ENCODE measurements around the gene FRMD4B.

Gene FRMD4B

DNA sequence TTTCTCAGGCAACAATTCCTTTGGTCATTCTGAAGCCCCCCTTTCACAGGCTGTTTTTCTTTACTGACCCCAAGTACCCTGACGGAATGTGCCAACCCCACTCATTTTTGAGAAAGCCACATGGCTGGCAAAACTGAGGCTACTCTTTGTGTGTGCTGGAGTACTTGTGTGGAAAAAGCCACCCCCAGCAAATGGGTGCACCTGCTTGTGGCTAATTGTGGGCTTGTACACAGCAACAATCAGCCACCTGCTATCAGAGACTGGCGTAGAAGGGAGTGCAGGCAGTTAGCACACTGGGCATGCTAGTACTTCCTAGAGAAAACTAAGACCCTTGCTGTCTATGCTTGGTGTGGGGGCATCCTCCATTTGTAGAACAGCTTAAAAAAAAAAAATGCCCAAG is 153.4 kb downstream of the FRMD4B start:
- Histone ChIP-seq H3K9ac (ENCODE audit: low read length) (no peak overlapping the region), H3K4me3 (ENCODE audit: low read depth, low read length, poor library complexity, severe bottlenecking) (no peak overlapping the region), H3K4me1 (ENCODE audit: insufficient read depth, low read length, severe bottlenecking) (no peaks in the 10 kb centered on the region), H3K36me3 (ENCODE audit: insufficient read depth, low read length) (no peaks in the 10 kb centered on the region), H3K9me3 (ENCODE audit: low read length) (no peaks in the 10 kb centered on the region), H3K4me2 (ENCODE audit: low read length) (no peak overlapping the region), H4K20me1 (ENCODE audit: insufficient read depth, low read length) (no peaks in the 10 kb centered on the region), H3K27me3 (ENCODE audit: insufficient read depth, low read length) (no peaks in the 10 kb centered on the region), H2AFZ (ENCODE audit: low read length) (no peak overlapping the region), H3K27ac (ENCODE audit: low read depth, low read length, poor library complexity, severe bottlenecking) (no peak overlapping the region), H3F3A (ENCODE audit: insufficient read depth, low read length) (no peaks in the 10 kb centered on the region), H3K79me2 (ENCODE audit: insufficient read depth, low read length) (no peaks in the 10 kb centered on the region), H3K9me2 (ENCODE audit: low read depth, low read length) (no peaks in the 10 kb centered on the region)
- TF ChIP-seq EZH2 (IDR thresholded peaks at IDR 0.05; ENCODE audit: borderline replicate concordance, low read length), result no peak
- TF ChIP-seq, protein P1, sequence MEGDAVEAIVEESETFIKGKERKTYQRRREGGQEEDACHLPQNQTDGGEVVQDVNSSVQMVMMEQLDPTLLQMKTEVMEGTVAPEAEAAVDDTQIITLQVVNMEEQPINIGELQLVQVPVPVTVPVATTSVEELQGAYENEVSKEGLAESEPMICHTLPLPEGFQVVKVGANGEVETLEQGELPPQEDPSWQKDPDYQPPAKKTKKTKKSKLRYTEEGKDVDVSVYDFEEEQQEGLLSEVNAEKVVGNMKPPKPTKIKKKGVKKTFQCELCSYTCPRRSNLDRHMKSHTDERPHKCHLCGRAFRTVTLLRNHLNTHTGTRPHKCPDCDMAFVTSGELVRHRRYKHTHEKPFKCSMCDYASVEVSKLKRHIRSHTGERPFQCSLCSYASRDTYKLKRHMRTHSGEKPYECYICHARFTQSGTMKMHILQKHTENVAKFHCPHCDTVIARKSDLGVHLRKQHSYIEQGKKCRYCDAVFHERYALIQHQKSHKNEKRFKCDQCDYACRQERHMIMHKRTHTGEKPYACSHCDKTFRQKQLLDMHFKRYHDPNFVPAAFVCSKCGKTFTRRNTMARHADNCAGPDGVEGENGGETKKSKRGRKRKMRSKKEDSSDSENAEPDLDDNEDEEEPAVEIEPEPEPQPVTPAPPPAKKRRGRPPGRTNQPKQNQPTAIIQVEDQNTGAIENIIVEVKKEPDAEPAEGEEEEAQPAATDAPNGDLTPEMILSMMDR (IDR thresholded peaks at IDR 0.05; ENCODE audit: low read length), result no peak

DNA sequence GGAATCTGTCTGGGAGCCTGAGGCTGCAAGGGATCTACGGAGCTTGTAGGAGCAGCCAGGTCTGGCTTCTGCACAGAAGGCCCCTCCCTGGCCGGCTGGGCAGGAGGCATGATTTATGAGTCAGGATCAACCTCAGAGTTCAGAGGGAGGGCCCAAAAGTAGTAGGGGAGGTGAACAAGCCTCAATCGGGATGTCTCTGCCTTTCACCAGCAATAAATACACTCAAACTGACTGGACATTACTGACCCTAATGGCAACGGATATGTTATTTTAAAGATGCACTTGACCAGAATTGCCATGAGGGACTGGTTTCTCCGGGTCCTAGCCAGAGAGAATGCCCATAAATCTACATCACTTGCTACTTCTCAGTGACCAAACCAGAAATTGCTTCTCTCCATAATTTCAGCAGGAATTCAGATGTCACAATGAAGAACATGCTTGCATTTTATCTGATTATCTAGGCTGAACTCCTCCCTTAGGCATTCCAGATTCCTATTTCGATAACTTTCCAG is 153.9 kb downstream of the FRMD4B start:
- no peaks in the 10 kb centered on the region for H3K36me3 ChIP-seq (ENCODE audit: insufficient read depth, low read length)
- no peak overlapping the region for H3K4me2 ChIP-seq (ENCODE audit: low read length)
- H3K9me3 ChIP-seq (ENCODE audit: low read length), result no peaks in the 10 kb centered on the region
- no peak overlapping the region for H3K4me3 ChIP-seq (ENCODE audit: low read depth, low read length, poor library complexity, severe bottlenecking)
- no peaks in the 10 kb centered on the region for H3K27me3 ChIP-seq (ENCODE audit: insufficient read depth, low read length)
- no peak overlapping the region for H3K27ac ChIP-seq (ENCODE audit: low read depth, low read length, poor library complexity, severe bottlenecking)
- no peak for TF ChIP-seq EZH2 (IDR thresholded peaks at IDR 0.05; ENCODE audit: borderline replicate concordance, low read length)
- TF ChIP-seq, protein P1 (IDR thresholded peaks at IDR 0.05; ENCODE audit: low read length), result no peak
- H3K4me1 ChIP-seq (ENCODE audit: insufficient read depth, low read length, severe bottlenecking), result no peaks in the 10 kb centered on the region
- no peaks in the 10 kb centered on the region for H3K79me2 ChIP-seq (ENCODE audit: insufficient read depth, low read length)
- no peaks in the 10 kb centered on the region for H3K9me2 ChIP-seq (ENCODE audit: low read depth, low read length)
- H3K9ac ChIP-seq (ENCODE audit: low read length), result no peak overlapping the region
- no peak overlapping the region for H2AFZ ChIP-seq (ENCODE audit: low read length)
- H4K20me1 ChIP-seq (ENCODE audit: insufficient read depth, low read length), result no peaks in the 10 kb centered on the region
- no peaks in the 10 kb centered on the region for H3F3A ChIP-seq (ENCODE audit: insufficient read depth, low read length)

DNA sequence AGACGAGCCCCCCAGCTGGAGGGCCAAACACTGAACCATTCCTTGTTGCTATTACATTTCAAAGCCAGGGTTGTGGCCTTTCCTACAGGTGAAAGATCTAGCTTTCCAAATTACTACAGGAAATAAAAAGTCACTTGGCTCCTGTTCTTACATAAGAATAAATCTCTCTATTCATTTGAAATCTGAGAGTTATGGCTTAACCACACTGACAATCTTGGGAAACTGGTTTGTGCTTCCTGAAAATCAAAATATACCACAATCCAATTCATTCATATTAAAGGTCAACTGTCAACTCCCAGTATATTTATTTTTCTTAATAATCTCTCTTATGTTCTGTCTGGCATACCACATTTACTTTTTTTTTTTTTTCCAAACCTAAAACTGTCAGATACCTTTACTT is 159.8 kb downstream of the FRMD4B start:
- TF ChIP-seq, protein P1 (IDR thresholded peaks at IDR 0.05; ENCODE audit: low read length), result no peak
- no peak for TF ChIP-seq EZH2 (IDR thresholded peaks at IDR 0.05; ENCODE audit: borderline replicate concordance, low read length)
- Histone ChIP-seq H3K4me1 (ENCODE audit: insufficient read depth, low read length, severe bottlenecking) (no peaks in the 10 kb centered on the region), H4K20me1 (ENCODE audit: insufficient read depth, low read length) (no peaks in the 10 kb centered on the region), H3K9ac (ENCODE audit: low read length) (no peak overlapping the region), H3K36me3 (ENCODE audit: insufficient read depth, low read length) (no peaks in the 10 kb centered on the region), H3K9me3 (ENCODE audit: low read length) (no peaks in the 10 kb centered on the region), H2AFZ (ENCODE audit: low read length) (no peak overlapping the region), H3K27ac (ENCODE audit: low read depth, low read length, poor library complexity, severe bottlenecking) (no peak overlapping the region), H3K4me3 (ENCODE audit: low read depth, low read length, poor library complexity, severe bottlenecking) (no peak overlapping the region), H3K27me3 (ENCODE audit: insufficient read depth, low read length) (no peaks in the 10 kb centered on the region), H3K4me2 (ENCODE audit: low read length) (no peak overlapping the region), H3K9me2 (ENCODE audit: low read depth, low read length) (no peaks in the 10 kb centered on the region), H3K79me2 (ENCODE audit: insufficient read depth, low read length) (no peaks in the 10 kb centered on the region), H3F3A (ENCODE audit: insufficient read depth, low read length) (no peaks in the 10 kb centered on the region)

All from OCI-LY1 (cell line).